ENCODE measurements around the gene IQCF5. TPM values are rescaled to one million over a fixed set of nuclear protein-coding genes. Genes with fewer than 3 reads are reported as not detected.
A peak's percentile ranks its signal among the peaks of the same experiment; 100 is the strongest.
"Not testable (repeated sequence)": the region's sequence is repeated elsewhere in the genome, so short reads cannot be mapped to it uniquely, and the experiment has no call there.

The IQCF5 gene
- total and polyA plus RNA-seq, 7 experiments from 2014 or later, result not detected

- POLR2A ChIA-PET; H3K4me3 ChIP-seq (ENCODE audit: low read length); H3K27ac Mint-ChIP-seq; H3K27ac ChIP-seq (ENCODE audit: low read depth, low read length); H3K4me1 Mint-ChIP-seq; H3K9me3 ChIP-seq (ENCODE audit: control insufficient read depth in 2 of 3, low read length in 3 of 3); H3K36me3 Mint-ChIP-seq; H3K4me3 Mint-ChIP-seq; H3K36me3 ChIP-seq (ENCODE audit: control insufficient read depth in 2 of 3, insufficient read depth in 3 of 3, low read length in 3 of 3); H3K27me3 ChIP-seq (ENCODE audit: control insufficient read depth in 2 of 2, insufficient read depth in 2 of 2, low read length in 2 of 2); H3K4me1 ChIP-seq (ENCODE audit: control insufficient read depth in 2 of 2, insufficient read depth in 2 of 2, low read length in 2 of 2); DNase-seq; intact Hi-C loops (cut with micrococcal nuclease); ATAC-seq: not testable (repeated sequence)
- Mint-ChIP-seq H3K27me3 (peaks cover 11 to 21% (median 17%) of the 10 kb centered on the region in 5 donors), H3K9me3 (peaks cover 0 to 11% (median 6%) of the 10 kb centered on the region in 11 donors)
- CTCF ChIA-PET, result interaction anchor here (0.6 to 0.7 kb wide), 2 partner anchors 21 to 469 kb away, joined by 3 read pairs; no protein-coding TSS in a partner anchor
Observed at GRCh38 chr3:51855411-51855810, 20.0 kb downstream of the IQCF5 start.

GRCh38 chr3:51845129-51845528 lies 30.3 kb downstream of the IQCF5 start:
- CTCF ChIA-PET, result interaction anchor here (0.6 kb wide), 1 partner anchor 909 kb away, joined by 4 read pairs; no protein-coding TSS in a partner anchor

GRCh38 chr3:51836606-51837005 lies 38.8 kb downstream of the IQCF5 start:
- Mint-ChIP-seq H3K9me3 (peaks cover 0 to 15% (median 0%) of the 10 kb centered on the region in 11 donors), H3K4me1 (peaks cover 0 to 2% (median 0%) of the 10 kb centered on the region in 7 donors), H3K27me3 (peaks cover 24 to 43% (median 33%) of the 10 kb centered on the region in 5 donors), H3K27ac (no peak overlapping the region), H3K36me3 (no peaks in the 10 kb centered on the region), H3K4me3 (no peak overlapping the region)
- ChIA-PET CTCF (no interaction called here), POLR2A (no interaction called here)
- Histone ChIP-seq H3K4me3 (ENCODE audit: low read length) (no peak overlapping the region), H3K27me3 (ENCODE audit: control insufficient read depth in 2 of 2, insufficient read depth in 2 of 2, low read length in 2 of 2) (peaks cover 0 to 4% of the 10 kb centered on the region in 2 donors), H3K4me1 (ENCODE audit: control insufficient read depth in 2 of 2, insufficient read depth in 2 of 2, low read length in 2 of 2) (no peaks in the 10 kb centered on the region), H3K36me3 (ENCODE audit: control insufficient read depth in 2 of 3, insufficient read depth in 3 of 3, low read length in 3 of 3) (no peaks in the 10 kb centered on the region), H3K27ac (ENCODE audit: low read depth, low read length) (no peak overlapping the region), H3K9me3 (ENCODE audit: control insufficient read depth in 2 of 3, low read length in 3 of 3) (no peaks in the 10 kb centered on the region)
- intact Hi-C loops (cut with micrococcal nuclease), result no loop called here
- DNase-seq (no peak), ATAC-seq (no peak)

More at GRCh38 chr3:51845129-51845528, 30.3 kb downstream of the IQCF5 start:
- Mint-ChIP-seq H3K27ac (no peak overlapping the region), H3K4me1 (no peaks in the 10 kb centered on the region), H3K36me3 (peaks cover 0 to 28% (median 4%) of the 10 kb centered on the region in 5 donors), H3K9me3 (peaks cover 0 to 52% (median 17%) of the 10 kb centered on the region in 11 donors), H3K4me3 (no peak overlapping the region), H3K27me3 (peaks cover 34 to 47% (median 46%) of the 10 kb centered on the region in 5 donors)
- H3K4me1 ChIP-seq (ENCODE audit: control insufficient read depth in 2 of 2, insufficient read depth in 2 of 2, low read length in 2 of 2), result no peaks in the 10 kb centered on the region
- H3K27me3 ChIP-seq (ENCODE audit: control insufficient read depth in 2 of 2, insufficient read depth in 2 of 2, low read length in 2 of 2), result peaks cover 0 to 4% of the 10 kb centered on the region in 2 donors
- no peak for ATAC-seq
- H3K27ac ChIP-seq (ENCODE audit: low read depth, low read length), result no peak overlapping the region
- no peaks in the 10 kb centered on the region for H3K36me3 ChIP-seq (ENCODE audit: control insufficient read depth in 2 of 3, insufficient read depth in 3 of 3, low read length in 3 of 3)
- DNase-seq, result no peak
- peaks cover 0 to 6% (median 5%) of the 10 kb centered on the region in 3 experiments for H3K9me3 ChIP-seq (ENCODE audit: control insufficient read depth in 2 of 3, low read length in 3 of 3)
- intact Hi-C loops (cut with micrococcal nuclease), result no loop called here
- H3K4me3 ChIP-seq (ENCODE audit: low read length), result no peak overlapping the region
- POLR2A ChIA-PET, result no interaction called here

- intact Hi-C loops (cut with micrococcal nuclease), result no loop called here
- Histone ChIP-seq H3K36me3 (ENCODE audit: control insufficient read depth in 2 of 3, insufficient read depth in 3 of 3, low read length in 3 of 3) (no peaks in the 10 kb centered on the region), H3K4me1 (ENCODE audit: control insufficient read depth in 2 of 2, insufficient read depth in 2 of 2, low read length in 2 of 2) (no peaks in the 10 kb centered on the region), H3K27ac (ENCODE audit: low read depth, low read length) (no peak overlapping the region), H3K9me3 (ENCODE audit: control insufficient read depth in 2 of 3, low read length in 3 of 3) (peaks cover 0 to 13% (median 4%) of the 10 kb centered on the region in 3 experiments), H3K27me3 (ENCODE audit: control insufficient read depth in 2 of 2, insufficient read depth in 2 of 2, low read length in 2 of 2) (peaks cover 0 to 4% of the 10 kb centered on the region in 2 donors), H3K4me3 (ENCODE audit: low read length) (no peak overlapping the region)
- Mint-ChIP-seq H3K27ac (peak overlapping the region in 1 of 9 donors; percentile 68), H3K4me1 (peaks cover 0 to 2% (median 0%) of the 10 kb centered on the region in 7 donors), H3K4me3 (no peak overlapping the region), H3K9me3 (peaks cover 8 to 46% (median 22%) of the 10 kb centered on the region in 11 donors), H3K36me3 (peaks cover 3 to 14% (median 4%) of the 10 kb centered on the region in 5 donors), H3K27me3 (peaks cover 26 to 38% (median 32%) of the 10 kb centered on the region in 5 donors)
- ChIA-PET POLR2A (no interaction called here), CTCF (no interaction called here)
- ATAC-seq, result no peak
- DNase-seq, result no peak
Observed at GRCh38 chr3:51830836-51831385, 44.5 kb downstream of the IQCF5 start.

- Mint-ChIP-seq H3K4me1 (peaks cover 0 to 2% (median 0%) of the 10 kb centered on the region in 7 donors), H3K4me3 (no peak overlapping the region), H3K27ac (no peak overlapping the region), H3K36me3 (peaks cover 3 to 14% (median 4%) of the 10 kb centered on the region in 5 donors), H3K27me3 (peaks cover 25 to 39% (median 35%) of the 10 kb centered on the region in 5 donors), H3K9me3 (peaks cover 8 to 46% (median 22%) of the 10 kb centered on the region in 11 donors)
- no peak overlapping the region for H3K27ac ChIP-seq (ENCODE audit: low read depth, low read length)
- DNase-seq (no peak), ATAC-seq (no peak)
- intact Hi-C loops (cut with micrococcal nuclease), result no loop called here
- no peaks in the 10 kb centered on the region for H3K4me1 ChIP-seq (ENCODE audit: control insufficient read depth in 2 of 2, insufficient read depth in 2 of 2, low read length in 2 of 2)
- CTCF ChIA-PET, result no interaction called here
- H3K36me3 ChIP-seq (ENCODE audit: control insufficient read depth in 2 of 3, insufficient read depth in 3 of 3, low read length in 3 of 3), result no peaks in the 10 kb centered on the region
- H3K4me3 ChIP-seq (ENCODE audit: low read length), result no peak overlapping the region
- peaks cover 0 to 13% (median 4%) of the 10 kb centered on the region in 3 experiments for H3K9me3 ChIP-seq (ENCODE audit: control insufficient read depth in 2 of 3, low read length in 3 of 3)
- POLR2A ChIA-PET, result no interaction called here
- H3K27me3 ChIP-seq (ENCODE audit: control insufficient read depth in 2 of 2, insufficient read depth in 2 of 2, low read length in 2 of 2), result peaks cover 0 to 4% of the 10 kb centered on the region in 2 donors
Observed at GRCh38 chr3:51830345-51830744, 45.1 kb downstream of the IQCF5 start.

GRCh38 chr3:51828297-51828696 lies 47.1 kb downstream of the IQCF5 start:
- H3K9me3 ChIP-seq (ENCODE audit: control insufficient read depth in 2 of 3, low read length in 3 of 3), result peaks cover 0 to 13% (median 4%) of the 10 kb centered on the region in 3 experiments

More at GRCh38 chr3:51828297-51828696, 47.1 kb downstream of the IQCF5 start:
- H3K4me3 ChIP-seq (ENCODE audit: low read length), result no peak overlapping the region
- H3K27me3 Mint-ChIP-seq, result peaks cover 9 to 38% (median 23%) of the 10 kb centered on the region in 5 donors
- H3K9me3 Mint-ChIP-seq, result peaks cover 8 to 33% (median 19%) of the 10 kb centered on the region in 11 donors
- no peak overlapping the region for H3K27ac ChIP-seq (ENCODE audit: low read depth, low read length)
- DNase-seq (no peak), ATAC-seq (no peak)
- CTCF ChIA-PET, result no interaction called here
- peaks cover 3 to 14% (median 4%) of the 10 kb centered on the region in 5 donors for H3K36me3 Mint-ChIP-seq
- H3K4me3 Mint-ChIP-seq, result no peak overlapping the region
- intact Hi-C loops (cut with micrococcal nuclease), result no loop called here
- H3K4me1 Mint-ChIP-seq, result peaks cover 0 to 5% (median 3%) of the 10 kb centered on the region in 7 donors
- POLR2A ChIA-PET, result no interaction called here
- no peaks in the 10 kb centered on the region for H3K27me3 ChIP-seq (ENCODE audit: control insufficient read depth in 2 of 2, insufficient read depth in 2 of 2, low read length in 2 of 2)
- no peaks in the 10 kb centered on the region for H3K36me3 ChIP-seq (ENCODE audit: control insufficient read depth in 2 of 3, insufficient read depth in 3 of 3, low read length in 3 of 3)
- H3K27ac Mint-ChIP-seq, result no peak overlapping the region
- H3K4me1 ChIP-seq (ENCODE audit: control insufficient read depth in 2 of 2, insufficient read depth in 2 of 2, low read length in 2 of 2), result peaks cover 0 to 4% of the 10 kb centered on the region in 2 donors
